HepG2 (cell line): ENCODE data around the gene PPP1R13B. TPM values are rescaled to one million over a fixed set of nuclear protein-coding genes. Genes with fewer than 3 reads are reported as not detected.

ENCODE experiments used
- ATAC-seq: fragments of 200-7000 bp; cut with Tn5 transposase; 3 replicates; pipeline ENCODE4 v1.9.1; 2020; ENCODE audit warnings: mild to moderate bottlenecking, moderate library complexity
- BruUV-seq: library from RNA; stranded (reverse); fragments of 400-500 nt; replicated peaks from 2 replicates; lab custom pipeline; 2021; lab: Mats Ljungman, UMichigan
- CTCF ChIA-PET: fragments of 300-600 bp; formaldehyde crosslinking; extraction: SDS; loops from one replicate; lab custom pipeline; 2021; ENCODE audit warnings: low total read pairs, inconsistent platforms, low intra/inter-chr PET ratio; lab: Yijun Ruan, JAX
- POLR2A ChIA-PET: fragments of 350-600 bp; sonication (Branson Sonifier 250); formaldehyde crosslinking; loops from one replicate; lab custom pipeline; 2020; ENCODE audit warnings: antibody characterized with exemption, inconsistent platforms; lab: Yijun Ruan, JAX
- DNase-seq: peaks from one replicate; pipeline ENCODE4 v3.0.0-alpha.2; 2015; ENCODE audit warnings: low spot score
- FAIRE-seq: peaks from 3 replicates; lab custom pipeline; 2011; peaks lifted over from hg19 to GRCh38; lab: Jason Lieb, UNC
- H2AFZ ChIP-seq: one replicate; pipeline ENCODE4 v1.6.1; 2011; ENCODE audit warnings: low read length, inconsistent platforms
- H3K27ac ChIP-seq: fragments of 300-600 bp; 3 replicates; pipeline ENCODE4 v1.8.0; 2011; ENCODE audit warnings: mixed run types, mild to moderate bottlenecking, mixed read lengths, low read length, inconsistent platforms; ENCODE audit not compliant: insufficient read depth; ENCODE audit errors: extremely low read length
- H3K27me3 ChIP-seq, 2 experiments: fragments of 200-600 bp in 1 of 2; 2 replicates in 1 of 2; 3 replicates in 1 of 2; pipeline versions ENCODE4 v1.6.0 to v1.8.0; 2011; ENCODE audit warnings: low read length in 2 of 2, mild to moderate bottlenecking in 2 of 2, moderate library complexity in 2 of 2, inconsistent platforms in 1 of 2; ENCODE audit not compliant: insufficient read depth in 2 of 2, control insufficient read depth in 1 of 2
- H3K36me3 ChIP-seq, 2 experiments: fragments of 200-600 bp in 1 of 2; replicated peaks in 1 of 2; 2 replicates in 1 of 2; 3 replicates in 1 of 2; pipeline versions ENCODE4 v1.5.1 to v1.8.0; 2011; ENCODE audit warnings: low read length in 2 of 2, inconsistent platforms in 1 of 2; ENCODE audit not compliant: insufficient read depth in 2 of 2, control insufficient read depth in 1 of 2
- H3K4me1 ChIP-seq: 2 replicates; pipeline ENCODE4 v1.5.1; 2012; ENCODE audit warnings: low read length, inconsistent platforms; ENCODE audit not compliant: insufficient read depth
- H3K4me2 ChIP-seq: 2 replicates; pipeline ENCODE4 v1.6.0; 2011; ENCODE audit warnings: low read depth, low read length, inconsistent platforms
- H3K4me3 ChIP-seq, 3 experiments: fragments of 200-600 bp in 1 of 3; sonication (generic), shearing (Covaris generic) in 1 of 3; replicated peaks in 1 of 3; 2 replicates each; pipeline ENCODE4 v1.5.1; 2011 to 2016; ENCODE audit warnings: low read length in 3 of 3, inconsistent platforms in 2 of 3, low read depth in 2 of 3, mild to moderate bottlenecking in 2 of 3, control low read depth in 1 of 3, mixed read lengths in 1 of 3; ENCODE audit not compliant: insufficient read depth in 1 of 3
- H3K79me2 ChIP-seq: one replicate; pipeline ENCODE4 v1.6.1; 2011; ENCODE audit warnings: low read length, inconsistent platforms; ENCODE audit not compliant: insufficient read depth
- H3K9ac ChIP-seq: 2 replicates; pipeline ENCODE4 v1.6.0; 2011; ENCODE audit warnings: mild to moderate bottlenecking, low read depth, low read length, inconsistent platforms; ENCODE audit not compliant: insufficient read depth
- H3K9me3 ChIP-seq: 2 replicates; pipeline ENCODE4 v1.5.1; 2012; ENCODE audit warnings: mild to moderate bottlenecking, low read length
- H4K20me1 ChIP-seq: 2 replicates; pipeline ENCODE4 v1.6.0; 2011; ENCODE audit warnings: inconsistent platforms, mild to moderate bottlenecking, low read length, moderate library complexity; ENCODE audit not compliant: insufficient read depth
- AHR ChIP-seq: IDR thresholded peaks from 2 replicates; pipeline ENCODE4 v1.6.1; 2018; ENCODE audit warnings: missing genetic modification reagents, missing compliant biosample characterization
- HDAC2 ChIP-seq: sonication (generic); formaldehyde crosslinking; IDR thresholded peaks from 2 replicates; pipeline ENCODE4 v1.4.0; 2020; ENCODE audit warnings: missing genetic modification reagents
- MYC ChIP-seq: sonication (generic); formaldehyde crosslinking; IDR thresholded peaks from 2 replicates; pipeline ENCODE4 v1.9.0; 2021; ENCODE audit warnings: missing genetic modification reagents, borderline replicate concordance
- ZNF263 ChIP-seq: sonication (generic); formaldehyde crosslinking; IDR thresholded peaks from 2 replicates; pipeline ENCODE4 v1.4.0; 2020; ENCODE audit warnings: missing genetic modification reagents
- ZNF460 ChIP-seq: sonication (generic); formaldehyde crosslinking; IDR thresholded peaks from 2 replicates; pipeline ENCODE4 v1.5.1; 2020; ENCODE audit warnings: missing genetic modification reagents, mild to moderate bottlenecking, borderline replicate concordance
- WGBS: methylation state at CpG from one replicate; pipeline ENCODE4 v1.1.6; 2017; ENCODE audit warnings: low lambda C conversion rate; 5-methylcytosine and 5-hydroxymethylcytosine counted together
- in situ Hi-C: cut with HindIII; loops from 2 replicates; pipeline ENCODE4 v1.10.0; 2017; ENCODE audit warnings: low pct_unique_long_range_greater_than_20kb; ENCODE audit not compliant: extremely low pct_ligation_motif_present
- intact Hi-C: fragments of 100-400 bp; cut with micrococcal nuclease; formaldehyde crosslinking; loops from one replicate; pipeline ENCODE4 v1.10.0; 2022; ENCODE audit not compliant: unreplicated experiment
- polyA plus RNA-seq, 8 experiments: library from polyadenylated mRNA; depleted of rRNA in 3 of 8; stranded (reverse) in 7 of 8; unstranded in 1 of 8; fragments of >200 nt; fragmentation: Illumina TruSeq in 4 of 8; extraction: Trizol in 4 of 8; gene quantifications; 2 replicates each; pipeline versions ENCODE4 v1.2.1 to v1.2.3, GENCODE V29; 2011 to 2016; ENCODE audit warnings: low read depth in 4 of 8, missing spikeins in 1 of 8, mixed read lengths in 1 of 8; ENCODE audit not compliant: insufficient read depth in 1 of 8
- total RNA-seq, 5 experiments: library from RNA; depleted of rRNA; stranded (reverse); fragments of >200 nt; fragmentation: Illumina TruSeq; extraction: Trizol; gene quantifications; 2 replicates each; pipeline ENCODE4 v1.2.3, GENCODE V29; 2016; ENCODE audit warnings: low read depth in 1 of 5

The PPP1R13B gene
- total and polyA plus RNA-seq, 2 of the 13 experiments (the other 11 are each of a cell fraction or from before 2014, with no cell fraction given): 4.6 to 9.4 TPM

DNA sequence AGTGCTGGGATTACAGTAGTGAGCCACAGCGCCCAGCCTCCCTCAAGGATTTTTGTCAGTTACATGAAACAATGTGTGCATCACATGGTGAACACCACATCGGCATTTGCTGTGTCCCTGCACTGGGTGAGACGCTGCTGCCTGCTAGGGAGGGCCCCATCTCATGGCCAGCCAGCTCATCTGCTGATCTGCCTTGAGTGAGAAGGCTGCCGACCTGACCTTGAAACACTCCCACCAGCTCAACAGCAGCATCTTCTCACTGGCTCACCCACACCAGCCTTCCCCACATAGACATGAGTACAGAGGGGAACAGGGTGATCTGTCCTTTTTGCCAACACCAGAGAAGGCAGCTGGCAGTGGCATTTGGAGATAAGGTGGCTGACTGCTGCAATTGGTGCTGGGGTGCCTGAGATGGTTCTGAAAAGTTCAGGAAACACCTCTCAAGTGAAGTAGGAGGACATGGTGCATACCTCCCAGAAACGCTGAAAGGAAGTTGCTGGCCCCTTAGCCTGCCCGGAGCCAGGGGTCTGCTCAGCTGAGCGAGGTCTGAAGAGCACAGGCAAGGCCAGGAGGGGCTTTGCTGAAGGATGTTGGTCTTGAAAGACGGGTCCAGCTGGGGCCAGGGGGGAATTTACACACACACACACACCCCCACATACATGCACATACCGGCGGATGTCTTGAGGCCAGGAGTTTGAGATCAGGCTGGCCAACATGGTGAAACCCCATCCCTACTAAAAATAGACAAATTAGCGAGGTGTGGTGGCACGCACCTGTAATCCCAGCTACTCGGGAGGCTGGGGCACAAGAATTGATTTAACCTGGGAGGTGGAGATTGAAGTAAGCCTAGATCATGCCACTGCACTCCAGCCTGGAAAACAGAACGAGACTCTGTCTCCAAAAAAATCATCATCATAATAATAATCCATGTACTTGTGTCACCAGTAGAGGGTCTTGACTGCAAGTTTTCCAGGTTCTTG lies 14.3 kb upstream of the PPP1R13B start (continued):
- TF ChIP-seq HDAC2 (CRISPR knock-in tag) (0 out of 2 replicates have a peak, but pooled peaks have one; percentile 2), ZNF460 (CRISPR knock-in tag) (peak; percentile 74; the same call in 1 of the 2 replicates), MYC (CRISPR knock-in tag) (0 out of 2 replicates have a peak, but pooled peaks have one; percentile 11)
- TF ChIP-seq, all 625 proteins: peak for 21

GRCh38 chr14:103859416-103860202 lies 12.2 kb upstream of the PPP1R13B start:
- no peak overlapping the region for H3K27ac ChIP-seq
- H3K9ac ChIP-seq: peak overlapping the region; percentile 29; the same call in 1 of the 2 replicates
- peaks cover 75% of the 10 kb centered on the region for H3K4me1 ChIP-seq
- FAIRE-seq (no peak), DNase-seq (no peak), ATAC-seq (no peak)
- peak overlapping the region; percentile 53 for H3K4me2 ChIP-seq
- H3K36me3 ChIP-seq: no peaks in the 10 kb centered on the region
- H3K27me3 ChIP-seq: 0 out of 5 replicates have a peak, but pooled peaks cover 0 to 4% of the 10 kb centered on the region in 2 experiments
- intact Hi-C loops (no loop called here), in situ Hi-C loops (no loop called here)
- H3K79me2 ChIP-seq: no peaks in the 10 kb centered on the region
- H4K20me1 ChIP-seq: no peaks in the 10 kb centered on the region
- POLR2A ChIA-PET: interaction anchor here (1.1 to 3.9 kb wide), 3 partner anchors 11 to 34 kb away, joined by 3 to 59 read pairs (median 3); no protein-coding TSS in a partner anchor
- H2AFZ ChIP-seq: no peak overlapping the region
- no peaks in the 10 kb centered on the region for H3K9me3 ChIP-seq
- CTCF ChIA-PET: no interaction called here
- TF ChIP-seq ZNF263 (CRISPR knock-in tag): 0 out of 2 replicates have a peak, but pooled peaks have one; percentile 16
- TF ChIP-seq AHR (CRISPR knock-in tag): no peak
- peak overlapping the region in 1 of 3 experiments; percentile 33; a peak in 1 of 6 replicates for H3K4me3 ChIP-seq
- BruUV-seq: no TSS peak
- WGBS: 55% methylated on average over 15 of the region's 18 CpGs
